PC-9 (cell line): Measurements from ENCODE around the gene NAA50. TPM values are rescaled to one million over a fixed set of nuclear protein-coding genes. Genes with fewer than 3 reads are reported as not detected.

ENCODE experiments used
- BruUV-seq: library from RNA; stranded (reverse); fragments of 400-500 nt; replicated peaks from 2 replicates; lab custom pipeline; 2021; lab: Mats Ljungman, UMichigan
- CTCF ChIA-PET: fragments of 300-600 bp; sonication (Branson Sonifier 250); formaldehyde crosslinking; loops from one replicate; lab custom pipeline; 2022; ENCODE audit warnings: antibody characterized with exemption; lab: Charles Lee
- POLR2A ChIA-PET: fragments of 300-600 bp; sonication (Branson Sonifier 250); formaldehyde crosslinking; loops from one replicate; lab custom pipeline; 2022; ENCODE audit warnings: antibody characterized with exemption; ENCODE audit not compliant: unreplicated experiment; lab: Charles Lee
- DNase-seq, 2 experiments: peaks; one replicate each; pipeline versions ENCODE4 v3.0.0 to v3.0.0-alpha.2; 2015 to 2022; ENCODE audit warnings: mixed read lengths in 1 of 2
- H2AFZ ChIP-seq: fragments of 200-600 bp; sonication (generic); 2 replicates; pipeline ENCODE4 v1.8.1; 2017; ENCODE audit warnings: antibody characterized with exemption
- H3F3A ChIP-seq: fragments of 200-600 bp; sonication (generic); 2 replicates; pipeline ENCODE4 v1.8.1; 2017; ENCODE audit warnings: antibody characterized with exemption, mild to moderate bottlenecking, low read depth; ENCODE audit not compliant: insufficient read depth
- H3K27ac ChIP-seq: fragments of 200-600 bp; sonication (generic); 2 replicates; pipeline ENCODE4 v1.6.1; 2016; ENCODE audit warnings: mixed run types
- H3K27me3 ChIP-seq: fragments of 200-600 bp; sonication (generic); 2 replicates; pipeline ENCODE4 v1.6.1; 2016; ENCODE audit warnings: low read depth, mixed run types; ENCODE audit not compliant: insufficient read depth
- H3K36me3 ChIP-seq: fragments of 200-600 bp; sonication (generic); 2 replicates; pipeline ENCODE4 v1.6.1; 2016; ENCODE audit warnings: low read depth, mixed run types
- H3K4me1 ChIP-seq: fragments of 200-600 bp; sonication (generic); replicated peaks from 2 replicates; pipeline ENCODE4 v1.6.1; 2016; ENCODE audit warnings: mixed run types; ENCODE audit not compliant: insufficient read depth
- H3K4me2 ChIP-seq: fragments of 200-600 bp; sonication (generic); 2 replicates; pipeline ENCODE4 v1.6.1; 2017; ENCODE audit warnings: mixed run types
- H3K4me3 ChIP-seq: fragments of 200-600 bp; sonication (generic); 2 replicates; pipeline ENCODE4 v1.6.1; 2016; ENCODE audit warnings: mixed run types
- H3K79me2 ChIP-seq: fragments of 200-600 bp; sonication (generic); 2 replicates; pipeline ENCODE4 v1.6.1; 2017; ENCODE audit warnings: low read depth, mixed run types
- H3K9me2 ChIP-seq: fragments of 200-600 bp; sonication (generic); 2 replicates; pipeline ENCODE4 v1.8.1; 2017; ENCODE audit warnings: mild to moderate bottlenecking; ENCODE audit not compliant: insufficient read depth
- H3K9me3 ChIP-seq: fragments of 200-600 bp; sonication (generic); 2 replicates; pipeline ENCODE4 v1.8.1; 2016; ENCODE audit warnings: low read depth; ENCODE audit not compliant: insufficient read depth
- H4K20me1 ChIP-seq: fragments of 200-600 bp; sonication (generic); 2 replicates; pipeline ENCODE4 v1.8.1; 2017; ENCODE audit not compliant: insufficient read depth
- EZH2 ChIP-seq: fragments of 200-600 bp; sonication (generic); IDR thresholded peaks from 2 replicates; pipeline ENCODE4 v1.8.0; 2017; ENCODE audit warnings: antibody characterized with exemption, low read depth
- intact Hi-C: fragments of 100-400 bp; cut with micrococcal nuclease; formaldehyde crosslinking; loops from one replicate; pipeline ENCODE4 v1.10.0; 2022; ENCODE audit not compliant: unreplicated experiment
- total RNA-seq: library from RNA; stranded (reverse); gene quantifications from 2 replicates; pipeline ENCODE4 v1.2.3, GENCODE V29; 2021
- TF ChIP-seq, protein P1 (sequence below): fragments of 200-600 bp; sonication (generic); conservative IDR thresholded peaks from 2 replicates; pipeline ENCODE4 v1.6.1; 2017; ENCODE audit warnings: mixed run types, antibody characterized with exemption, mild to moderate bottlenecking, moderate library complexity

NAA50 gene
- total RNA-seq, 1 experiment from 2014 or later = 221 TPM

DNA sequence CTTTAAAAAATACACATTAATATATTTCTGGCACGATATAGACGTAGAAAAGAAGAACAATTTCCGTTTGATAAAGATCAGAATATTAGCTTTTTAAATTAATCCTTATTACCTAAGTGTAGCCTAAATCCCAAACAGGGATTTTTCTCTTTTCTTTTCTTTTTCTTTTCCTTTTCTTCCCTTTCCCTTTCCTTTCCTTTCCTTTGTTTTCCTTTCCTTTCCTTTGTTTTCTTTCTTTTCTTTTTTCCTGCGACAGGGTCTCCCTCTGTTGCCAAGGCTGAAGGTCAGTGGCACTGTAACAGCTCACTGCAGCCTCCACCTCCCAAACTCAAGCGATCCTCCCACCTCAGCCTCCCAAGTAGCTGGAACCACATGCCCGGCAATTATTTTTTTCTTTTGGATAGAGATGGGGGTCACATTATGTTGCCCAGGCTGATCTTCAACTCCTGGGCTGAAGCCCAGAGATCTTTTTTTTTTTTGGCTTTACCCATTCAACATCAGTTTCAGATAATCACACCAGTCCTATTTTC lies 47.8 kb downstream of the NAA50 start:
- BruUV-seq = no TSS peak
- no peak for DNase-seq
- POLR2A ChIA-PET = interaction anchor here (0.6 to 0.7 kb wide), 2 partner anchors 32 to 129 kb away, joined by 5 to 11 read pairs; no protein-coding TSS in a partner anchor
- Histone ChIP-seq H3K9me2 (no peaks in the 10 kb centered on the region), H3K79me2 (peaks cover 26% of the 10 kb centered on the region), H3K4me3 (peak overlapping the region; percentile 76; the same call in 1 of the 2 replicates), H2AFZ (peak overlapping the region; percentile 98; the same call in 1 of the 2 replicates), H3K4me1 (peaks cover 13% of the 10 kb centered on the region), H3K9me3 (no peaks in the 10 kb centered on the region), H3K27me3 (no peaks in the 10 kb centered on the region), H3K27ac (no peak overlapping the region), H3F3A (peaks cover 15% of the 10 kb centered on the region; the same call in 1 of the 2 replicates), H3K4me2 (peak overlapping the region; percentile 92), H4K20me1 (no peaks in the 10 kb centered on the region), H3K36me3 (no peaks in the 10 kb centered on the region)
- CTCF ChIA-PET = interaction anchor here (0.6 kb wide), 1 partner anchor 46 kb away, joined by 4 read pairs; no protein-coding TSS in a partner anchor
- intact Hi-C loops = loop anchor here (10.0 kb wide), 2 partner anchors 203 to 1133 kb away; partner anchors contain the start of genes ATG3 and SLC35A5
- no peak for TF ChIP-seq EZH2
- TF ChIP-seq, protein P1, sequence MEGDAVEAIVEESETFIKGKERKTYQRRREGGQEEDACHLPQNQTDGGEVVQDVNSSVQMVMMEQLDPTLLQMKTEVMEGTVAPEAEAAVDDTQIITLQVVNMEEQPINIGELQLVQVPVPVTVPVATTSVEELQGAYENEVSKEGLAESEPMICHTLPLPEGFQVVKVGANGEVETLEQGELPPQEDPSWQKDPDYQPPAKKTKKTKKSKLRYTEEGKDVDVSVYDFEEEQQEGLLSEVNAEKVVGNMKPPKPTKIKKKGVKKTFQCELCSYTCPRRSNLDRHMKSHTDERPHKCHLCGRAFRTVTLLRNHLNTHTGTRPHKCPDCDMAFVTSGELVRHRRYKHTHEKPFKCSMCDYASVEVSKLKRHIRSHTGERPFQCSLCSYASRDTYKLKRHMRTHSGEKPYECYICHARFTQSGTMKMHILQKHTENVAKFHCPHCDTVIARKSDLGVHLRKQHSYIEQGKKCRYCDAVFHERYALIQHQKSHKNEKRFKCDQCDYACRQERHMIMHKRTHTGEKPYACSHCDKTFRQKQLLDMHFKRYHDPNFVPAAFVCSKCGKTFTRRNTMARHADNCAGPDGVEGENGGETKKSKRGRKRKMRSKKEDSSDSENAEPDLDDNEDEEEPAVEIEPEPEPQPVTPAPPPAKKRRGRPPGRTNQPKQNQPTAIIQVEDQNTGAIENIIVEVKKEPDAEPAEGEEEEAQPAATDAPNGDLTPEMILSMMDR = no peak

DNA sequence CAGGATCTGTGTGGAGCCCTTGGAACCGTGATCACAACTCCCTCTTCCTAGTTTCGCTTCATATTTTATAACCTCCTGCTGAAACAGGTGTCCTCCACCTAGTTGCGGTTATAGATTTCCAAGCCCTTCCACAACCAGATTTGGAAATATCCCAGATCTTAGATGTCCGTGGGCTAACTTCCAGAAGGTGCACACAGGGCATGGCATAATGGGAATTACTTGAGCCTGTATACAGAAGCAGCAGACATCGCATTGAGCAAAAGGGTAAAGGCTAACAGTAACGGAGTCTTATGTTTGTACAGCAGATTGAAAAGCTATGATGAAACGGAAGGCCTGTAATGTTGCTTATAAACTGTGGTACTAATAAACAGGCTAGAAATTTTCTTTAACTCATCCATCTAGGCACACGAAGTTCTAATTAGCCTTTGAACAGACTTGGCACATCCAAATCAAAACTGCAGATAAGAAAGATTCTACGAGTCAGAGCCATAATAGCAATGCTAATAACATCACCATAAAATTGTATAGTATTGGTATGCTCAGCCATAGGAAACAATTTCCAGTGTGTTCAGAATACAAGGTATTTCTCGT lies 48.5 kb downstream of the NAA50 start:
- Histone ChIP-seq H4K20me1 (no peaks in the 10 kb centered on the region), H3K36me3 (no peaks in the 10 kb centered on the region), H3K4me1 (peaks cover 13% of the 10 kb centered on the region), H3K27ac (peak overlapping the region; percentile 40), H3K4me2 (peak overlapping the region; percentile 92), H3K4me3 (peak overlapping the region; percentile 76), H3K79me2 (peaks cover 29% of the 10 kb centered on the region), H2AFZ (peak overlapping the region; percentile 98), H3K9me3 (no peaks in the 10 kb centered on the region), H3F3A (peaks cover 15% of the 10 kb centered on the region; the same call in 1 of the 2 replicates), H3K9me2 (no peaks in the 10 kb centered on the region), H3K27me3 (no peaks in the 10 kb centered on the region)
- BruUV-seq = no TSS peak
- intact Hi-C loops = loop anchor here (10.0 kb wide), 2 partner anchors 203 to 1133 kb away; partner anchors contain the start of genes ATG3 and SLC35A5
- DNase-seq = no peak
- CTCF ChIA-PET = interaction anchor here (0.6 kb wide), 1 partner anchor 45 kb away, joined by 4 read pairs; no protein-coding TSS in a partner anchor
- POLR2A ChIA-PET = no interaction called here
- TF ChIP-seq, protein P1 = no peak
- no peak for TF ChIP-seq EZH2

DNA sequence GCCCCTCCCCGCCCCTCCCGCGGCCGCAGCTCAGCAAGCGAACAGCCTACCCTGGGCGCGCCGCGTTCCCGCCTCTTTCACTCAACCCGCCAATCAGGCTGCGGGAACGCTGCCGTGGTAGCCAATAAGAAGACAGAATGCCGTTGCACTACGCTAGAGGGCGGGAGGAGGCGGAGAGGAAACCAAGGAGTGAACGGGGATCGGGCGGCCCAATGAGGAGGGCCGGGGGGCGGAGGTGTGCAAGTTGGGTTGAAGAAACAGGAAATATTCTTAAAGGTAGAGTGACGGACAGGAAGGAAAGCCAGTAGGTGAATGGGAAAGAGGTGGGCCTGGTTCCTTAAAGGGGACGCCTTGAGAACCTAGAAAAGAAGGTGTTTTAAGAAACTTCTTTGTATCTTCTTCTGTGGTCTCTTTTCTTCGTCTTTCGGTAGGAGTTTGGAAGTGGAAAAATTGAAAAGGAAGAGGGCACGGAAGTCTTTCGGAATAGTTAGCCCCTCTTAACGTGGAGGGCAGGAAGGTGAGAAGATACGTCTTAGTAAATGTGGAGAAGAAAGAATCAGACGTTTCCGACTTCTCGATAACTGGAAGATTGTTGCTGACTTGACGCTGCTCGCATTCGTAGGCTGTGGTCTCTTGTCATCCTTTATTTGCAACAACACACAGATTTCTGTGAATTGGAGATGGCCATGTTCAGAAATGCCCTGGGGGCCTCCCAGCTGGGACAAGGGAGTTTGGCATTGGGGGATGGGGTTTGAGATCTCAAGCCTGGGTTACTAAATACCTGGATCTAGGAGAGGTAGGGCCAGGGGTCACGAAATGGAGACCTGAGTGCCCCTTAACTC lies 49.2 kb downstream of the NAA50 start:
- ChIA-PET CTCF (no interaction called here), POLR2A (interaction anchor here (0.5 kb wide), 1 partner anchor 183 kb away, joined by 8 read pairs; no protein-coding TSS in a partner anchor)
- H3K27ac ChIP-seq = peak overlapping the region; percentile 40
- no peaks in the 10 kb centered on the region for H3K9me3 ChIP-seq
- peak overlapping the region; percentile 98 for H2AFZ ChIP-seq
- H3K4me2 ChIP-seq = peak overlapping the region; percentile 92
- H4K20me1 ChIP-seq = no peaks in the 10 kb centered on the region
- peaks cover 15% of the 10 kb centered on the region; the same call in 1 of the 2 replicates for H3F3A ChIP-seq
- H3K36me3 ChIP-seq = no peaks in the 10 kb centered on the region
- peaks cover 29% of the 10 kb centered on the region for H3K79me2 ChIP-seq
- H3K27me3 ChIP-seq = no peaks in the 10 kb centered on the region
- H3K4me3 ChIP-seq = peak overlapping the region; percentile 76
- no peaks in the 10 kb centered on the region for H3K9me2 ChIP-seq
- peaks cover 13% of the 10 kb centered on the region for H3K4me1 ChIP-seq
- peak; percentile 96 to 99 for DNase-seq
- TSS peak; percentile 65 for BruUV-seq
- TF ChIP-seq, protein P1 = no peak
- no peak for TF ChIP-seq EZH2
- intact Hi-C loops = loop anchor here (1.0 to 10.0 kb wide), 3 partner anchors 49 to 1132 kb away; partner anchors contain the start of genes ATG3, NAA50 and SLC35A5
